ENCODE measurements around the gene GTF2IRD1.
"Not testable (repeated sequence)": the region's sequence is repeated elsewhere in the genome, so short reads cannot be mapped to it uniquely, and the experiment has no call there.

Gene GTF2IRD1

GRCh38 chr7:74470504-74470903 lies 16.8 kb downstream of the GTF2IRD1 start:
- no peak for DNase-seq (ENCODE audit: low read depth, low spot score)

- DNase-seq (ENCODE audit: low read depth, low spot score): no peak
Measured at GRCh38 chr7:74473116-74473515, 19.4 kb downstream of the GTF2IRD1 start.

- no peak for DNase-seq (ENCODE audit: low read depth, low spot score)
Measured at GRCh38 chr7:74474271-74474865, 20.7 kb downstream of the GTF2IRD1 start.

GRCh38 chr7:74475243-74475986 lies 21.7 kb downstream of the GTF2IRD1 start:
- DNase-seq (ENCODE audit: low read depth, low spot score): no peak

GRCh38 chr7:74475987-74476350 lies 22.3 kb downstream of the GTF2IRD1 start:
- no peak for DNase-seq (ENCODE audit: low read depth, low spot score)

- DNase-seq (ENCODE audit: low read depth, low spot score): no peak
Measured at GRCh38 chr7:74476626-74477025, 22.9 kb downstream of the GTF2IRD1 start.

- DNase-seq (ENCODE audit: low read depth, low spot score): no peak
Measured at GRCh38 chr7:74478671-74479065, 25.0 kb downstream of the GTF2IRD1 start.

- no peak for DNase-seq (ENCODE audit: low read depth, low spot score)
Measured at GRCh38 chr7:74479066-74479781, 25.5 kb downstream of the GTF2IRD1 start.

GRCh38 chr7:74479961-74480829 lies 26.5 kb downstream of the GTF2IRD1 start:
- no peak for DNase-seq (ENCODE audit: low read depth, low spot score)

- no peak for DNase-seq (ENCODE audit: low read depth, low spot score)
Measured at GRCh38 chr7:74480861-74481417, 27.2 kb downstream of the GTF2IRD1 start.

- DNase-seq (ENCODE audit: low read depth, low spot score): no peak
Measured at GRCh38 chr7:74481458-74482196, 27.9 kb downstream of the GTF2IRD1 start.

- no peak for DNase-seq (ENCODE audit: low read depth, low spot score)
Measured at GRCh38 chr7:74482197-74482467, 28.4 kb downstream of the GTF2IRD1 start.

- no peak for DNase-seq (ENCODE audit: low read depth, low spot score)
Measured at GRCh38 chr7:74482629-74483401, 29.1 kb downstream of the GTF2IRD1 start.

- DNase-seq (ENCODE audit: low read depth, low spot score): no peak
Measured at GRCh38 chr7:74483402-74484336, 30.0 kb downstream of the GTF2IRD1 start.

- DNase-seq (ENCODE audit: low read depth, low spot score): no peak
Measured at GRCh38 chr7:74485611-74486010, 31.9 kb downstream of the GTF2IRD1 start.

GRCh38 chr7:74488518-74489030 lies 34.9 kb downstream of the GTF2IRD1 start:
- DNase-seq (ENCODE audit: low read depth, low spot score): not testable (repeated sequence)

GRCh38 chr7:74489997-74490945 lies 36.6 kb downstream of the GTF2IRD1 start:
- no peak for DNase-seq (ENCODE audit: low read depth, low spot score)

GRCh38 chr7:74491490-74491889 lies 37.8 kb downstream of the GTF2IRD1 start:
- DNase-seq (ENCODE audit: low read depth, low spot score): not testable (repeated sequence)

All from activated CD4-positive, CD25-positive, alpha-beta regulatory T cell treated with anti-CD3 and anti-CD28 coated beads, Interleukin-2, amount 50 U/mL, for 16 hours (primary cell).